Pancreas (tissue), 10 donors: Measurements from ENCODE around the gene S100A14. TPM values are rescaled to one million over a fixed set of nuclear protein-coding genes. Genes with fewer than 3 reads are reported as not detected.

Source experiments
- ATAC-seq, 4 donors: fragments of 200-7000 bp; cut with Tn5 transposase; one replicate each; pipeline versions ENCODE4 v1.8.0 to v1.9.1; 2020; ENCODE audit warnings: mild to moderate bottlenecking in 4 of 4, moderate library complexity in 4 of 4
- DNase-seq, 6 donors: peaks; one replicate each; pipeline ENCODE4 v3.0.0-alpha.2; 2020
- FAIRE-seq: peaks from 2 replicates; lab custom pipeline; 2012; peaks lifted over from hg19 to GRCh38; lab: Jason Lieb, UNC
- H3K27ac ChIP-seq, 4 donors: fragments of 200-600 bp; sonication (generic); 1 replicate in 3 of 4; 2 replicates in 1 of 4; pipeline versions ENCODE4 v1.5.0 to v1.8.0; 2020
- H3K27me3 ChIP-seq, 4 donors: fragments of 200-600 bp; one replicate each; pipeline ENCODE4 v1.8.0; 2021
- H3K36me3 ChIP-seq, 3 donors: fragments of 200-600 bp; sonication (generic) in 1 of 3; one replicate each; pipeline versions ENCODE4 v1.5.0 to v1.8.0; 2020 to 2021
- H3K4me1 ChIP-seq, 3 donors: fragments of 200-600 bp; one replicate each; pipeline ENCODE4 v1.8.0; 2021
- H3K4me3 ChIP-seq, 4 donors: fragments of 200-600 bp; sonication (generic) in 2 of 4; one replicate each; pipeline versions ENCODE4 v1.5.0 to v1.8.0; 2020 to 2021
- H3K9me3 ChIP-seq, 4 donors: fragments of 200-600 bp; one replicate each; pipeline ENCODE4 v1.8.0; 2021
- WGBS, 2 donors: extraction: QIAGEN DNeasy Blood & Tissue Kit; methylation state at CpG; one replicate each; pipeline ENCODE4 v1.1.7; 2013; 5-methylcytosine and 5-hydroxymethylcytosine counted together
- intact Hi-C, 3 donors: fragments of 100-400 bp; cut with DNase I; formaldehyde crosslinking; loops; one replicate each; pipeline versions ENCODE4 v1.11.1 to v1.14.2; 2022
- polyA plus RNA-seq, 2 donors: library from polyadenylated mRNA; stranded (reverse); fragments of 200-250 nt; gene quantifications; one replicate each; pipeline ENCODE4 v1.2.3, GENCODE V29; 2013
- total RNA-seq, 6 donors: library from RNA; stranded (reverse); fragmentation: NEBNext Ultra II Directional in 4 of 6; extraction: Animal tissue kit (Norgen Biotek cat#: 25700) in 4 of 6; gene quantifications; one replicate each; pipeline versions ENCODE4 v1.2.1 to v1.2.4, GENCODE V29; 2021 to 2023
- TF ChIP-seq, protein P1 (sequence below), 4 donors: fragments of 200-600 bp; sonication (generic) in 3 of 4; IDR thresholded peaks; one replicate each; pipeline versions ENCODE4 v1.5.0 to v1.8.0; 2021; ENCODE audit warnings: antibody characterized with exemption in 4 of 4
- donor health status: healthy with polysubstance abuse.
- donor health status: DM: no; HTN: no; CAD: no; lungs with moderate emphysema.
- donor health status: DM: no; HTN: no; CAD: no.
- donor health status: control.
- donor health status: control.
- donor health status: Bipolar disorder and iron deficiency.
- donor health status: DM: yes; HTN: yes; CAD: no.
- donor health status: DM: no; HTN: no; CAD: no.
- donor health status: DM: no; HTN: no; CAD: no.
- donor health status: DM: yes; HTN: yes; CAD: no.

S100A14 gene
- total and polyA plus RNA-seq, 8 donors: 3.6 to 23.7 (median 13.0) TPM

- ATAC-seq (peak; percentile 38 to 77 (median 52)), DNase-seq (peak in 4 of 6 donors; percentile 73 to 90 (median 76)), FAIRE-seq (no peak)
- intact Hi-C loops: no loop called here
- Histone ChIP-seq H3K4me1 (peaks cover 0 to 2% (median 0%) of the 10 kb centered on the region in 3 donors), H3K36me3 (peaks cover 0 to 5% (median 0%) of the 10 kb centered on the region in 3 donors), H3K27me3 (no peaks in the 10 kb centered on the region), H3K4me3 (no peak overlapping the region), H3K27ac (peak overlapping the region in 2 of 4 donors; percentile 63 to 67), H3K9me3 (no peaks in the 10 kb centered on the region)
- TF ChIP-seq, protein P1, sequence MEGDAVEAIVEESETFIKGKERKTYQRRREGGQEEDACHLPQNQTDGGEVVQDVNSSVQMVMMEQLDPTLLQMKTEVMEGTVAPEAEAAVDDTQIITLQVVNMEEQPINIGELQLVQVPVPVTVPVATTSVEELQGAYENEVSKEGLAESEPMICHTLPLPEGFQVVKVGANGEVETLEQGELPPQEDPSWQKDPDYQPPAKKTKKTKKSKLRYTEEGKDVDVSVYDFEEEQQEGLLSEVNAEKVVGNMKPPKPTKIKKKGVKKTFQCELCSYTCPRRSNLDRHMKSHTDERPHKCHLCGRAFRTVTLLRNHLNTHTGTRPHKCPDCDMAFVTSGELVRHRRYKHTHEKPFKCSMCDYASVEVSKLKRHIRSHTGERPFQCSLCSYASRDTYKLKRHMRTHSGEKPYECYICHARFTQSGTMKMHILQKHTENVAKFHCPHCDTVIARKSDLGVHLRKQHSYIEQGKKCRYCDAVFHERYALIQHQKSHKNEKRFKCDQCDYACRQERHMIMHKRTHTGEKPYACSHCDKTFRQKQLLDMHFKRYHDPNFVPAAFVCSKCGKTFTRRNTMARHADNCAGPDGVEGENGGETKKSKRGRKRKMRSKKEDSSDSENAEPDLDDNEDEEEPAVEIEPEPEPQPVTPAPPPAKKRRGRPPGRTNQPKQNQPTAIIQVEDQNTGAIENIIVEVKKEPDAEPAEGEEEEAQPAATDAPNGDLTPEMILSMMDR (IDR thresholded peaks at IDR 0.05): peak in 3 of 4 donors; percentile 35 to 57 (median 36)
- 8 to 29% methylated on average over 6 of the region's 6 CpGs for WGBS, 2 donors
Measured at GRCh38 chr1:153617663-153618062, 1.5 kb upstream of the S100A14 start.

GRCh38 chr1:153616917-153617311, 789 bp upstream of the S100A14 start:
- Histone ChIP-seq H3K27ac (peak overlapping the region in 2 of 4 donors; percentile 63 to 67), H3K4me3 (no peak overlapping the region), H3K4me1 (peaks cover 0 to 2% (median 0%) of the 10 kb centered on the region in 3 donors), H3K9me3 (no peaks in the 10 kb centered on the region), H3K36me3 (no peaks in the 10 kb centered on the region), H3K27me3 (no peaks in the 10 kb centered on the region)
- 71 to 79% methylated on average over 5 of the region's 5 CpGs for WGBS, 2 donors
- TF ChIP-seq, protein P1 (IDR thresholded peaks at IDR 0.05): no peak
- intact Hi-C loops: no loop called here
- FAIRE-seq (no peak), ATAC-seq (no peak), DNase-seq (peak in 1 of 6 donors; percentile 49)

- ATAC-seq: no peak
- no peak overlapping the region for H3K4me3 ChIP-seq
- 74 to 86% methylated on average over 1 to 2 of the region's 2 CpGs for WGBS, 2 donors
- no peak for DNase-seq
- intact Hi-C loops: no loop called here
- no peaks in the 10 kb centered on the region for H3K27me3 ChIP-seq
- no peaks in the 10 kb centered on the region for H3K36me3 ChIP-seq
- H3K27ac ChIP-seq: peak overlapping the region in 2 of 4 donors; percentile 63 to 67
- H3K9me3 ChIP-seq: no peaks in the 10 kb centered on the region
- FAIRE-seq: no peak
- H3K4me1 ChIP-seq: peaks cover 0 to 2% (median 0%) of the 10 kb centered on the region in 3 donors
- TF ChIP-seq, protein P1 (IDR thresholded peaks at IDR 0.05): no peak
Measured at GRCh38 chr1:153615406-153615805, 719 bp downstream of the S100A14 start.

GRCh38 chr1:153614906-153615305, 1.2 kb downstream of the S100A14 start:
- Histone ChIP-seq H3K9me3 (no peaks in the 10 kb centered on the region), H3K36me3 (no peaks in the 10 kb centered on the region), H3K27me3 (no peaks in the 10 kb centered on the region), H3K4me1 (peaks cover 0 to 2% (median 0%) of the 10 kb centered on the region in 3 donors), H3K27ac (no peak overlapping the region), H3K4me3 (no peak overlapping the region)
- FAIRE-seq (no peak), ATAC-seq (no peak), DNase-seq (no peak)
- 88 to 91% methylated on average over 7 of the region's 7 CpGs for WGBS, 2 donors
- intact Hi-C loops: no loop called here
- TF ChIP-seq, protein P1 (IDR thresholded peaks at IDR 0.05): no peak

DNA sequence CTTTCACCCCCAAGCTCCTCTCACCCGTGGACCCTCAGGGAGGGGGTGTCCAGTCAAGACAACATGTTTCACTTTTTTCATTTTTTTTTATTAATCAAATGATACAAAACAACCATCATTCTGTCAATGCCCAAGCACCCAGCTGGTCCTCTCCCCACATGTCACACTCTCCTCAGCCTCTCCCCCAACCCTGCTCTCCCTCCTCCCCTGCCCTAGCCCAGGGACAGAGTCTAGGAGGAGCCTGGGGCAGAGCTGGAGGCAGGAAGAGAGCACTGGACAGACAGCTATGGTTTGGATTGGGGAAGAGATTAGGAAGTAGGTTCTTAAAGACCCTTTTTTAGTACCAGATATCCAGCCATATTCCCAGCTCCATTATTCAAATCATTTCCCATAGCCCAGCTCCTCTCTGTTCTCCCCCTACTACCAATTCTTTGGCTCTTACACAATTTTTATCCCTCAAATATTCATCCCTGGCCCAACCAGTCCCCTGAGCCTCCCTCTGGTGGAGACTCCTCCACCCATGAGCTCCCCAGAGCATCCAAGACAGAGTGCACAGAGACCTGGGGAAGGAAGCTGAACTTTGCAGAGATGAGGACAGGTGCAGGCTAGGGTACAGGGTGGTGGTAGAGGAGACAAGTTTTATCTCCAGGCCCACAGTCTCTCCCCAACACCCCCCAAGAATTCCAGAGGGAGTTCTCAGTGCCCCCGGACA, 1.8 kb downstream of the S100A14 start:
- intact Hi-C loops: no loop called here
- no peak for FAIRE-seq
- Histone ChIP-seq H3K27me3 (no peaks in the 10 kb centered on the region), H3K36me3 (no peaks in the 10 kb centered on the region), H3K27ac (no peak overlapping the region), H3K4me3 (no peak overlapping the region), H3K9me3 (no peaks in the 10 kb centered on the region), H3K4me1 (peaks cover 0 to 2% (median 0%) of the 10 kb centered on the region in 3 donors)
- no peak for DNase-seq
- no peak for ATAC-seq
- WGBS, 2 donors: 67 to 79% methylated on average over 2 of the region's 2 CpGs
- TF ChIP-seq, protein P1 (IDR thresholded peaks at IDR 0.05): no peak
